Esophagus muscularis mucosa (tissue), 3 donors: Measurements from ENCODE around the gene CNTRL.

Experiments used
- POLR2AphosphoS5 ChIP-seq, 2 donors: sonication (generic); formaldehyde crosslinking; IDR thresholded peaks; one replicate each; pipeline ENCODE4 v1.6.1; 2017; ENCODE audit warnings: antibody characterized with exemption in 2 of 2
- TF ChIP-seq, protein P1 (sequence below), 3 experiments: fragments of 200-600 bp in 2 of 3; fragments of 450-650 bp in 1 of 3; sonication (generic) in 2 of 3; IDR thresholded peaks; one replicate each; pipeline ENCODE4 v1.5.1; 2017 to 2019; ENCODE audit warnings: antibody characterized with exemption in 3 of 3, mild to moderate bottlenecking in 2 of 3, moderate library complexity in 1 of 3

DNA sequence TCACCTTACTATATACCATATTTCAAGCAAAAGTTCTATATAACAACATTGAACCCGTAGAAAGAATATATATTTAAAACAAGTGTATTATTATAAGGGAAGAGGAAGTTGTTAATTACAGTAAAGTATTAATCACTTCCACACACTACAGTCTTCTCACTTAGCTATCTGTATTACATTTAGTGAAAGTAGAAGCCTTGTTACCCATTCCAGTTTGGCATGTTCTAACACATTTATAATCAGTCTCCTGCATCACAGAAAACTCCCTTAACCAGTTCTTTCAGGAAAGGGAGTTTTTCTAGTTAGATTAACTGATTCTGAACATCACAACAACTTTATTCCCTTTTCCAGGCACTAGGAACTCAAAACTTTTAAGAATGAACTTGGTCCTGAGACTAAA, 120.0 kb downstream of the CNTRL start:
- TF ChIP-seq, protein P1, sequence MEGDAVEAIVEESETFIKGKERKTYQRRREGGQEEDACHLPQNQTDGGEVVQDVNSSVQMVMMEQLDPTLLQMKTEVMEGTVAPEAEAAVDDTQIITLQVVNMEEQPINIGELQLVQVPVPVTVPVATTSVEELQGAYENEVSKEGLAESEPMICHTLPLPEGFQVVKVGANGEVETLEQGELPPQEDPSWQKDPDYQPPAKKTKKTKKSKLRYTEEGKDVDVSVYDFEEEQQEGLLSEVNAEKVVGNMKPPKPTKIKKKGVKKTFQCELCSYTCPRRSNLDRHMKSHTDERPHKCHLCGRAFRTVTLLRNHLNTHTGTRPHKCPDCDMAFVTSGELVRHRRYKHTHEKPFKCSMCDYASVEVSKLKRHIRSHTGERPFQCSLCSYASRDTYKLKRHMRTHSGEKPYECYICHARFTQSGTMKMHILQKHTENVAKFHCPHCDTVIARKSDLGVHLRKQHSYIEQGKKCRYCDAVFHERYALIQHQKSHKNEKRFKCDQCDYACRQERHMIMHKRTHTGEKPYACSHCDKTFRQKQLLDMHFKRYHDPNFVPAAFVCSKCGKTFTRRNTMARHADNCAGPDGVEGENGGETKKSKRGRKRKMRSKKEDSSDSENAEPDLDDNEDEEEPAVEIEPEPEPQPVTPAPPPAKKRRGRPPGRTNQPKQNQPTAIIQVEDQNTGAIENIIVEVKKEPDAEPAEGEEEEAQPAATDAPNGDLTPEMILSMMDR (IDR thresholded peaks at IDR 0.05) = no peak
- no peak for TF ChIP-seq POLR2AphosphoS5 (IDR thresholded peaks at IDR 0.05)
